RWPE2 (cell line): ENCODE measurements around the gene ARHGDIB.
A peak's percentile ranks its signal among the peaks of the same experiment; 100 is the strongest.

Experiments used
- ATAC-seq: fragments of 200-7000 bp; cut with Tn5 transposase; 3 replicates; pipeline ENCODE4 v1.9.1; 2021; ENCODE audit warnings: low read depth
- DNase-seq: peaks from one replicate; pipeline ENCODE4 v3.0.0-alpha.2; 2020; ENCODE audit warnings: low spot score
- H3K27ac ChIP-seq: fragments of 450-650 bp; 2 replicates; pipeline ENCODE4 v1.5.1; 2017; ENCODE audit warnings: mild to moderate bottlenecking; ENCODE audit not compliant: poor library complexity, severe bottlenecking
- H3K27me3 ChIP-seq: fragments of 250-450 bp; sonication (Bioruptor Pico); 2 replicates; pipeline ENCODE4 v1.5.1; 2021; ENCODE audit warnings: mild to moderate bottlenecking, moderate library complexity; ENCODE audit not compliant: insufficient read depth, poor library complexity, severe bottlenecking
- H3K36me3 ChIP-seq: fragments of 250-450 bp; sonication (Bioruptor Pico); 2 replicates; pipeline ENCODE4 v1.5.1; 2020; ENCODE audit warnings: low read depth, mild to moderate bottlenecking, moderate library complexity
- H3K4me1 ChIP-seq: fragments of 250-450 bp; sonication (Bioruptor Pico); 2 replicates; pipeline ENCODE4 v1.5.1; 2021; ENCODE audit warnings: mild to moderate bottlenecking, moderate library complexity; ENCODE audit not compliant: insufficient read depth, poor library complexity, severe bottlenecking
- H3K4me3 ChIP-seq: fragments of 250-450 bp; sonication (Bioruptor Pico); 2 replicates; pipeline ENCODE4 v1.5.1; 2021; ENCODE audit warnings: mild to moderate bottlenecking, moderate library complexity; ENCODE audit not compliant: severe bottlenecking
- H3K9me3 ChIP-seq: fragments of 250-450 bp; sonication (Bioruptor Pico); 2 replicates; pipeline ENCODE4 v1.5.1; 2021; ENCODE audit warnings: mild to moderate bottlenecking, moderate library complexity; ENCODE audit not compliant: severe bottlenecking
- TF ChIP-seq, protein P1 (sequence below): fragments of 450-650 bp; IDR thresholded peaks from one replicate; pipeline ENCODE4 v1.5.1; 2017; ENCODE audit warnings: mild to moderate bottlenecking, moderate library complexity; ENCODE audit not compliant: poor library complexity, severe bottlenecking

ARHGDIB gene

DNA sequence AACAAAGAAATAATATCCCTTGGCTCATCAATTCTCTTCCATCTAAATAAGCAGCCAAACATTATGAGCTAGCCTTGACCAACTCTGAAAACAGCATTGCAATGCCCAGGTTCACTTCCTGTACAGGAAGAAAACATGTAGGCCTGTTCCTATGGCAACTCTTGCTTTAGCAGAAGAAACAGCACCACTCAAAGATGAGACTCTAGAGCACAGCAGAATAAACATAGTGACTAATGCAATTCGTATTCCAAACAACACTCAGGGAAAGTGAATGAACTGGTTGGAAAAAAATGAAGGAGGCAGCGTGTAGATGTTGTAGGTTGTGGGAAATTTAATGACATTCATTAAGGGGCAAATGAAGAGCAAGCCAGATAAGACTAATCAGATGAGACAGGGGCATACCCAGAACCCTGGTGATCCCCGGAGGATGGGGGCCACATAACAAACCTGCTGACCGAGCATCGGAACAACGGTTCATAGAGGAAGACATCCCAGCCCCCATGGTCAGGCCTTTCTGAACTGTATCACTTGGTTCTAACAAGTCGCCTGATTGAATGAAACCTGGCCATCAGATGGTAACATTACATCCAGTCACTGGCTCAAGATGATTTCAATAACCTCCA lies 9.0 kb downstream of the ARHGDIB start:
- TF ChIP-seq, protein P1, sequence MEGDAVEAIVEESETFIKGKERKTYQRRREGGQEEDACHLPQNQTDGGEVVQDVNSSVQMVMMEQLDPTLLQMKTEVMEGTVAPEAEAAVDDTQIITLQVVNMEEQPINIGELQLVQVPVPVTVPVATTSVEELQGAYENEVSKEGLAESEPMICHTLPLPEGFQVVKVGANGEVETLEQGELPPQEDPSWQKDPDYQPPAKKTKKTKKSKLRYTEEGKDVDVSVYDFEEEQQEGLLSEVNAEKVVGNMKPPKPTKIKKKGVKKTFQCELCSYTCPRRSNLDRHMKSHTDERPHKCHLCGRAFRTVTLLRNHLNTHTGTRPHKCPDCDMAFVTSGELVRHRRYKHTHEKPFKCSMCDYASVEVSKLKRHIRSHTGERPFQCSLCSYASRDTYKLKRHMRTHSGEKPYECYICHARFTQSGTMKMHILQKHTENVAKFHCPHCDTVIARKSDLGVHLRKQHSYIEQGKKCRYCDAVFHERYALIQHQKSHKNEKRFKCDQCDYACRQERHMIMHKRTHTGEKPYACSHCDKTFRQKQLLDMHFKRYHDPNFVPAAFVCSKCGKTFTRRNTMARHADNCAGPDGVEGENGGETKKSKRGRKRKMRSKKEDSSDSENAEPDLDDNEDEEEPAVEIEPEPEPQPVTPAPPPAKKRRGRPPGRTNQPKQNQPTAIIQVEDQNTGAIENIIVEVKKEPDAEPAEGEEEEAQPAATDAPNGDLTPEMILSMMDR: no peak

DNA sequence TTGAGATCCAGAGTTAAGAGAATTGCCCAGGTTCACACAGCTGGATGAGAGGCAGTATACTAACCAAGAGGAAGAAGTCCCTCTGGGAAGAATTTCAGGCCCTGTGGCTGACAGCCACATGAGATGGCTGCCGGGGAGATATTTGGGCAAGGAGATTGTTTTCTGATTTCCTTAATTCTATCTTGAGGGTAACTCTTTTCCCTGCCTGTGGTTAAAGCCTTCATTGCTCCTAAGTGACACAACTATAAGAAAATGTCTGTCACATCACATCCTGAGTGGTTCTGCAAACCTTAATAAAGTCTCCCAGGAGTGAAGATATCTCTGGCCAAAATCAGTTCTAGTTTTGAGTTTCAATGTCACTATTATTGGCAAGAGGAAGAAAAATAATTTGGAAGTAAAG lies 9.6 kb downstream of the ARHGDIB start:
- Histone ChIP-seq H3K27me3 (no peaks in the 10 kb centered on the region), H3K4me3 (no peak overlapping the region), H3K27ac (peak overlapping the region; percentile 64), H3K4me1 (peaks cover 21% of the 10 kb centered on the region), H3K36me3 (peaks cover 16% of the 10 kb centered on the region; the same call in 1 of the 2 replicates), H3K9me3 (no peaks in the 10 kb centered on the region)
- DNase-seq (no peak), ATAC-seq (no peak)
- TF ChIP-seq, protein P1: no peak

More for the DNA sequence above, 9.0 kb downstream of the ARHGDIB start:
- Histone ChIP-seq H3K4me1 (peaks cover 21% of the 10 kb centered on the region), H3K9me3 (no peaks in the 10 kb centered on the region), H3K27me3 (no peaks in the 10 kb centered on the region), H3K36me3 (peaks cover 14% of the 10 kb centered on the region; the same call in 1 of the 2 replicates), H3K4me3 (no peak overlapping the region), H3K27ac (peak overlapping the region; percentile 64)
- ATAC-seq (peak; percentile 89), DNase-seq (no peak)

DNA sequence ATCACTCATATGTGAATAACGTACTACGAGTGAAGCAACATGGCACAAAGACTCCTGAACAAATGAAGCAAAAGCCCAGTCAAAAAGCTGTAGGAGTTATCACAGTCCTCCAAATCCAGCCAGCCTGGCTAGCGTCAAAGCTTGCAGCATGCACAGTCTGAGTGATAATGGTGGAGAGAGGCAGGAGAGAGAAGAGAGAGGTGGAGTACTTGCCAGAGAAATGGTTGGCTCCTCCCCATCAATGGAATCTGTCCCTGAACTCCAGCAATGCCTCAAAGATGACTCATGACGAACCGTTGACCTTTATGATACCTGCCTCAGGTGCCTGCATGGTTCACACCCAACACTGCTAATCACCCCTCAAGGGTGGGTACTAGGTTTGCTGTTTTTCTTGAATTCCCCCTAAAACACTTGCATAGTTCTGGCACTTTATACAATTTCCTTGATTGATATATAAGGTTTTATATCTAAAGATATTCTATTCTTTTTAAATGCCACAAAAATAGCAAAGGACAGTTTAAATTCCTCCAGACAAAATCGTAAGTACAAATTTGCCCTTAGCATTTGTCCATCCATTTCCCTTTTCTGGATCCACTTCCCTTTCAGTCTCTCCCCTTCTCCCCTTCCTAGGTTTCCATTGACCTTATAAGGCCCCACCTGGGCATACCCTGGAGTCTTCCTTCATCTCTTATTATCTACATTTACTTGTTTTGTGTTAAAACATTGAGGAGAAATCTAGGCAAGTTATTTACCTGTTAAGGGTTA lies 10.2 kb downstream of the ARHGDIB start:
- Histone ChIP-seq H3K27me3 (no peaks in the 10 kb centered on the region), H3K4me1 (peaks cover 21% of the 10 kb centered on the region), H3K27ac (peak overlapping the region; percentile 64), H3K36me3 (peaks cover 16% of the 10 kb centered on the region), H3K9me3 (no peaks in the 10 kb centered on the region), H3K4me3 (no peak overlapping the region)
- no peak for DNase-seq
- ATAC-seq: peak; percentile 84
- TF ChIP-seq, protein P1: no peak

DNA sequence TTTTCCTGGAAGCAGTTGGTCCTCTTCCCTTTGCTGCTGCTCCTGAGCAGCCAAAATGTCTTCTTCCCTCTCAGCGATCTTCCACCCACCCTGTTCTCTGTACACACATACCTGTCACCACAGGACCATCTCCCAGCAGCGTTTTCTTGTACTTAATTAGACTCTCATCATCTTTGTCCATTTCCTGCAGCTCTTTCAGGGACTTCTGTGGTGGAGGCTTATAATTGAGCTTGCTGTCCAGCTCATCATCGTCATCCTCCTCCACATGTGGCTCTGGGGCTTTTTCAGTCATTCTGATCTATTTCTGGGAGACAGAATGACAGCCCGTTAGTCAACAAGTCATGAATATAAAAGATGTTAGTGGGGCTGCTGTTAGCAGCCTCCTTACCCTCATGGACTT lies 11.0 kb downstream of the ARHGDIB start:
- no peaks in the 10 kb centered on the region for H3K9me3 ChIP-seq
- no peaks in the 10 kb centered on the region for H3K27me3 ChIP-seq
- H3K27ac ChIP-seq: peak overlapping the region; percentile 64
- DNase-seq: no peak
- H3K36me3 ChIP-seq: peaks cover 16% of the 10 kb centered on the region
- H3K4me1 ChIP-seq: peaks cover 21% of the 10 kb centered on the region
- no peak overlapping the region for H3K4me3 ChIP-seq
- TF ChIP-seq, protein P1: no peak
- ATAC-seq: no peak

DNA sequence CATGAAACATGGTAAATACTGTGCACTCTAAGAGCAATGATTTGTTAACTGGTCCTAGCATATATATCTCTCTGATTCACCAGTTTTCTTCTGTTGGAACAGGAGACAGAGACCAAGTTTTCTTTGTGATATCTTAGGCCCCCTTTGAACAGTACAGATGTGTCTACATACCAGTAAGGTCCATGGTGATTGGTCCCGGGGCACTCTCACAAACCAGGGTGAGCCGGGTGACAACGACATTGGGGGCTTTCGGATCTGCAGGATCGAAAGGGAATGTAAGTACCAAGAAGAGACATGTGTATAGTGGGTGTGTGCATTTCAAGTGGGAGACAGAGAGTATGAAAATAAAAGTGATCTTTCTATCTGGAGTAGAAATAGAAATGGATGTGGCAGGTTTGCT lies 11.8 kb downstream of the ARHGDIB start:
- TF ChIP-seq, protein P1: no peak
- H3K27ac ChIP-seq: no peak overlapping the region
- H3K36me3 ChIP-seq: peaks cover 16% of the 10 kb centered on the region
- ATAC-seq (no peak), DNase-seq (no peak)
- no peak overlapping the region for H3K4me3 ChIP-seq
- H3K9me3 ChIP-seq: no peaks in the 10 kb centered on the region
- no peaks in the 10 kb centered on the region for H3K27me3 ChIP-seq
- peaks cover 21% of the 10 kb centered on the region for H3K4me1 ChIP-seq
